Measurements from ENCODE around the gene HEY2.
"Not testable (repeated sequence)": the region's sequence is repeated elsewhere in the genome, so short reads cannot be mapped to it uniquely, and the experiment has no call there.

GRCh38 chr6:125804866-125805425 lies 55.5 kb downstream of the HEY2 start:
- not testable (repeated sequence) for TF ChIP-seq CTCF, POLR2A, POLR2AphosphoS5, EP300 (IDR thresholded peaks at IDR 0.05)
